ENCODE data around the gene ORAI3. TPM values are rescaled to one million over a fixed set of nuclear protein-coding genes. Genes with fewer than 3 reads are reported as not detected.

Gene ORAI3
- total RNA-seq, 6 experiments from 2014 or later: 27.7 to 56.6 (median 31.6) TPM

GRCh38 chr16:30969246-30969842, 20.5 kb downstream of the ORAI3 start:
- whole genome bisulfite sequencing (ENCODE audit: insufficient coverage, low coverage, low lambda C conversion rate, missing lambda C conversion rate): 87% methylated on average over 6 of the region's 19 CpGs
- Histone ChIP-seq H3K36me3 (peaks cover 0 to 88% (median 44%) of the 10 kb centered on the region in 4 donors), H3K4me1 (no peaks in the 10 kb centered on the region), H3K27me3 (no peaks in the 10 kb centered on the region), H3K27ac (no peak overlapping the region), H3K4me3 (no peak overlapping the region), H3K9me3 (no peaks in the 10 kb centered on the region)
- DNase-seq (no peak), ATAC-seq (no peak)
- TF ChIP-seq CTCF (IDR thresholded peaks at IDR 0.05) (no peak), POLR2A (IDR thresholded peaks at IDR 0.05) (no peak)
- intact Hi-C loops (cut with DNase I): no loop called here

GRCh38 chr16:30971298-30971697, 22.4 kb downstream of the ORAI3 start:
- TF ChIP-seq POLR2A (IDR thresholded peaks at IDR 0.05) (no peak), CTCF (IDR thresholded peaks at IDR 0.05) (no peak)
- Histone ChIP-seq H3K4me3 (no peak overlapping the region), H3K9me3 (no peaks in the 10 kb centered on the region), H3K27ac (no peak overlapping the region), H3K4me1 (no peaks in the 10 kb centered on the region), H3K27me3 (no peaks in the 10 kb centered on the region), H3K36me3 (peaks cover 0 to 87% (median 43%) of the 10 kb centered on the region in 4 donors)
- DNase-seq (no peak), ATAC-seq (no peak)
- 95% methylated on average over 4 of the region's 14 CpGs for WGBS (ENCODE audit: insufficient coverage, low coverage, low lambda C conversion rate, missing lambda C conversion rate)
- intact Hi-C loops (cut with DNase I): no loop called here

GRCh38 chr16:30972872-30973271, 24.0 kb downstream of the ORAI3 start:
- Histone ChIP-seq H3K9me3 (no peaks in the 10 kb centered on the region), H3K4me1 (no peaks in the 10 kb centered on the region), H3K27ac (no peak overlapping the region), H3K27me3 (no peaks in the 10 kb centered on the region), H3K4me3 (no peak overlapping the region), H3K36me3 (peaks cover 0 to 80% (median 40%) of the 10 kb centered on the region in 4 donors)
- 66% methylated on average over 3 of the region's 7 CpGs for WGBS (ENCODE audit: insufficient coverage, low coverage, low lambda C conversion rate, missing lambda C conversion rate)
- ATAC-seq: no peak
- no peak for TF ChIP-seq POLR2A (IDR thresholded peaks at IDR 0.05)
- intact Hi-C loops (cut with DNase I): no loop called here
- no peak for DNase-seq

GRCh38 chr16:30974348-30974747, 25.5 kb downstream of the ORAI3 start:
- H3K27ac ChIP-seq: no peak overlapping the region
- H3K9me3 ChIP-seq: no peaks in the 10 kb centered on the region
- no peaks in the 10 kb centered on the region for H3K27me3 ChIP-seq
- H3K4me1 ChIP-seq: no peaks in the 10 kb centered on the region
- no CpG with 5 or more reads among the region's 6 CpGs for WGBS (ENCODE audit: insufficient coverage, low coverage, low lambda C conversion rate, missing lambda C conversion rate)
- H3K36me3 ChIP-seq: peaks cover 0 to 68% (median 32%) of the 10 kb centered on the region in 4 donors
- ATAC-seq (no peak), DNase-seq (no peak)
- intact Hi-C loops (cut with DNase I): no loop called here
- TF ChIP-seq CTCF (IDR thresholded peaks at IDR 0.05) (no peak), POLR2A (IDR thresholded peaks at IDR 0.05) (no peak)
- H3K4me3 ChIP-seq: no peak overlapping the region

GRCh38 chr16:30976486-30976885, 27.6 kb downstream of the ORAI3 start:
- intact Hi-C loops (cut with DNase I): no loop called here
- TF ChIP-seq CTCF (IDR thresholded peaks at IDR 0.05) (no peak), POLR2A (IDR thresholded peaks at IDR 0.05) (no peak)
- H3K27ac ChIP-seq: no peak overlapping the region
- H3K4me1 ChIP-seq: no peaks in the 10 kb centered on the region
- 96% methylated on average over 4 of the region's 4 CpGs for WGBS (ENCODE audit: insufficient coverage, low coverage, low lambda C conversion rate, missing lambda C conversion rate)
- no peaks in the 10 kb centered on the region for H3K9me3 ChIP-seq
- ATAC-seq (no peak), DNase-seq (no peak)
- H3K36me3 ChIP-seq: peaks cover 0 to 66% (median 29%) of the 10 kb centered on the region in 4 donors
- no peaks in the 10 kb centered on the region for H3K27me3 ChIP-seq
- no peak overlapping the region for H3K4me3 ChIP-seq
